WTC11 (cell line): ENCODE data around the gene FOXP4. TPM values are rescaled to one million over a fixed set of nuclear protein-coding genes. Genes with fewer than 3 reads are reported as not detected.

Source experiments
- ATAC-seq: fragments of 200-7000 bp; cut with Tn5 transposase; 2 replicates; pipeline ENCODE4 v1.10.0; 2021; ENCODE audit warnings: mild to moderate bottlenecking, moderate library complexity
- CTCF ChIA-PET: fragments of 300-600 bp; sonication (Branson Sonifier 250); formaldehyde crosslinking; loops from one replicate; lab custom pipeline; 2021; ENCODE audit warnings: antibody characterized with exemption; lab: Charles Lee
- POLR2A ChIA-PET: fragments of 350-600 bp; sonication (Branson Sonifier 250); formaldehyde crosslinking; loops from one replicate; lab custom pipeline; 2021; ENCODE audit warnings: antibody characterized with exemption; lab: Charles Lee
- DNase-seq: peaks from one replicate; pipeline ENCODE4 v3.0.0; 2021; ENCODE audit warnings: low spot score
- H3K27ac Mint-ChIP-seq: 2 replicates; pipeline ENCODE4 v1.8.0; 2021; ENCODE audit warnings: mixed read lengths
- H3K27me3 Mint-ChIP-seq: 2 replicates; pipeline ENCODE4 v1.8.0; 2021; ENCODE audit warnings: low read depth, mild to moderate bottlenecking, moderate library complexity, mixed read lengths
- H3K36me3 Mint-ChIP-seq: 2 replicates; pipeline ENCODE4 v1.8.0; 2021; ENCODE audit warnings: mixed read lengths
- H3K4me1 Mint-ChIP-seq: 2 replicates; pipeline ENCODE4 v1.8.0; 2022; ENCODE audit warnings: mixed read lengths
- H3K4me3 Mint-ChIP-seq: 2 replicates; pipeline ENCODE4 v1.8.0; 2021; ENCODE audit warnings: mild to moderate bottlenecking, moderate library complexity, mixed read lengths
- H3K9me3 Mint-ChIP-seq: 2 replicates; pipeline ENCODE4 v1.8.0; 2021; ENCODE audit warnings: mixed read lengths
- ATF1 ChIP-seq: sonication (generic); formaldehyde crosslinking; IDR thresholded peaks from 2 replicates; pipeline ENCODE4 v1.8.1; 2023; ENCODE audit warnings: mild to moderate bottlenecking, moderate library complexity, missing genetic modification reagents
- E2F4 ChIP-seq: sonication (generic); formaldehyde crosslinking; IDR thresholded peaks from 2 replicates; pipeline ENCODE4 v1.8.1; 2022; ENCODE audit warnings: low read depth, mild to moderate bottlenecking, moderate library complexity, missing genetic modification reagents, borderline replicate concordance
- EMX1 ChIP-seq: fragments of 250-450 bp; sonication (Bioruptor Pico); IDR thresholded peaks from 2 replicates; pipeline ENCODE4 v1.8.0; 2021; ENCODE audit warnings: mild to moderate bottlenecking
- ESRRA ChIP-seq: sonication (generic); formaldehyde crosslinking; IDR thresholded peaks from 2 replicates; pipeline ENCODE4 v1.8.1; 2022; ENCODE audit warnings: mild to moderate bottlenecking, missing genetic modification reagents, borderline replicate concordance
- FOXP1 ChIP-seq: sonication (generic); formaldehyde crosslinking; IDR thresholded peaks from 2 replicates; pipeline ENCODE4 v1.8.0; 2022; ENCODE audit warnings: missing genetic modification reagents, mild to moderate bottlenecking, moderate library complexity, borderline replicate concordance
- GTF2I ChIP-seq: fragments of 250-450 bp; sonication (Bioruptor Pico); conservative IDR thresholded peaks from 2 replicates; pipeline ENCODE4 v1.4.0; 2021; ENCODE audit warnings: mild to moderate bottlenecking
- HMGA2 ChIP-seq: fragments of 250-450 bp; sonication (Bioruptor Pico); IDR thresholded peaks from 2 replicates; pipeline ENCODE4 v1.4.0; 2021; ENCODE audit warnings: mild to moderate bottlenecking, moderate library complexity
- JUN ChIP-seq: sonication (generic); formaldehyde crosslinking; IDR thresholded peaks from 2 replicates; pipeline ENCODE4 v1.8.0; 2023; ENCODE audit warnings: mild to moderate bottlenecking, missing genetic modification reagents
- KAT7 ChIP-seq: sonication (generic); formaldehyde crosslinking; IDR thresholded peaks from 2 replicates; pipeline ENCODE4 v1.8.1; 2023; ENCODE audit warnings: missing genetic modification reagents, mild to moderate bottlenecking, borderline replicate concordance
- MYBL2 ChIP-seq: sonication (generic); formaldehyde crosslinking; IDR thresholded peaks from 2 replicates; pipeline ENCODE4 v1.8.1; 2023; ENCODE audit warnings: mild to moderate bottlenecking, moderate library complexity, missing genetic modification reagents
- NR1H2 ChIP-seq: sonication (generic); formaldehyde crosslinking; IDR thresholded peaks from 2 replicates; pipeline ENCODE4 v1.9.0; 2021; ENCODE audit warnings: mild to moderate bottlenecking, moderate library complexity, missing genetic modification reagents
- NR2C2 ChIP-seq: sonication (generic); formaldehyde crosslinking; IDR thresholded peaks from 2 replicates; pipeline ENCODE4 v1.8.0; 2022; ENCODE audit warnings: mild to moderate bottlenecking, missing genetic modification reagents
- PREB ChIP-seq: sonication (generic); formaldehyde crosslinking; IDR thresholded peaks from 2 replicates; pipeline ENCODE4 v1.8.1; 2022; ENCODE audit warnings: mild to moderate bottlenecking, missing genetic modification reagents, moderate library complexity, borderline replicate concordance
- SMAD4 ChIP-seq: sonication (generic); formaldehyde crosslinking; IDR thresholded peaks from 2 replicates; pipeline ENCODE4 v1.8.0; 2022; ENCODE audit warnings: mild to moderate bottlenecking, missing genetic modification reagents
- TEAD4 ChIP-seq: sonication (generic); formaldehyde crosslinking; IDR thresholded peaks from 2 replicates; pipeline ENCODE4 v1.8.0; 2022; ENCODE audit warnings: mild to moderate bottlenecking, missing genetic modification reagents
- ZNF281 ChIP-seq: sonication (generic); formaldehyde crosslinking; IDR thresholded peaks from 2 replicates; pipeline ENCODE4 v1.8.0; 2023; ENCODE audit warnings: mild to moderate bottlenecking, missing genetic modification reagents
- ZNF396 ChIP-seq: fragments of 250-450 bp; sonication (Bioruptor Pico); IDR thresholded peaks from 2 replicates; pipeline ENCODE4 v1.8.0; 2021; ENCODE audit warnings: mild to moderate bottlenecking, moderate library complexity, borderline replicate concordance
- ZNF512 ChIP-seq: sonication (generic); formaldehyde crosslinking; IDR thresholded peaks from 2 replicates; pipeline ENCODE4 v1.8.1; 2022; ENCODE audit warnings: missing genetic modification reagents, borderline replicate concordance
- ZNF671 ChIP-seq: fragments of 250-450 bp; sonication (Bioruptor Pico); IDR thresholded peaks from 2 replicates; pipeline ENCODE4 v1.8.0; 2021; ENCODE audit warnings: mild to moderate bottlenecking
- total RNA-seq: library from RNA; stranded (reverse); gene quantifications from 3 replicates; pipeline ENCODE4 v1.2.3, GENCODE V29; 2021
- TF ChIP-seq, protein P1 (sequence below): fragments of 250-450 bp; sonication (Bioruptor Pico); IDR thresholded peaks from 2 replicates; pipeline ENCODE4 v1.9.0; 2021; ENCODE audit warnings: moderate library complexity, mild to moderate bottlenecking, inconsistent platforms, borderline replicate concordance
- TF ChIP-seq, protein P2 (sequence below): fragments of 200-600 bp; IDR thresholded peaks from 2 replicates; pipeline ENCODE4 v1.8.0; 2022; ENCODE audit warnings: antibody characterized with exemption
- TF ChIP-seq, protein P3 (sequence below): sonication (generic); formaldehyde crosslinking; IDR thresholded peaks from 2 replicates; pipeline ENCODE4 v1.8.1; 2023; ENCODE audit warnings: mild to moderate bottlenecking, moderate library complexity, missing genetic modification reagents
- TF ChIP-seq, protein P4 (sequence below): sonication (generic); formaldehyde crosslinking; IDR thresholded peaks from 2 replicates; pipeline ENCODE4 v1.8.1; 2023; ENCODE audit warnings: mild to moderate bottlenecking, missing genetic modification reagents

FOXP4 gene
- total RNA-seq, 1 experiment from 2014 or later: 36.6 TPM

DNA sequence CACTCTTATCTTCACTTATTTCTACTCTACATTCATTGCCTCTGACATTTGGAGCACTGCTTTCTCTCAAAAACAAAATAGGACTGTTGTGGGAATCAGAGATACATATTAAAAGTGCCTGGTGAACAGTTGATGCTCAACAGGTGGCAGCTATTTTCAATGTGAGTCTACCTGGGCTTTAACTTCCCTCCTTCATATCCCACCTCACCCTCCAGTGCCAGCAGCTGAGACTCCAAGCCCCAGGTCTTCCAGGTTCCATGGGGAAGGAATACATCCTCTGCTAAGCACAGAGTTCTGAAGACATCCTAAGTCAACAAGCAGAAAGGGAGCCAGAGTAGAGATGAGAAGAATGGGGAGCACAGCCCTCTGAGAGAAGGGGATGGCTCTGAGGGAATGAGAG lies 7.0 kb upstream of the FOXP4 start (continued):
- TF ChIP-seq, protein P1, sequence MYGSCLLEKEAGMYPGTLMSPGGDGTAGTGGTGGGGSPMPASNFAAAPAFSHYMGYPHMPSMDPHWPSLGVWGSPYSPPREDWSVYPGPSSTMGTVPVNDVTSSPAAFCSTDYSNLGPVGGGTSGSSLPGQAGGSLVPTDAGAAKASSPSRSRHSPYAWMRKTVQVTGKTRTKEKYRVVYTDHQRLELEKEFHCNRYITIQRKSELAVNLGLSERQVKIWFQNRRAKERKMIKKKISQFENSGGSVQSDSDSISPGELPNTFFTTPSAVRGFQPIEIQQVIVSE (CRISPR knock-in tag): no peak
- no peak for TF ChIP-seq E2F4
- no peak for TF ChIP-seq NR2C2 (CRISPR knock-in tag)
- TF ChIP-seq ATF1 (CRISPR knock-in tag): no peak
- no peak for TF ChIP-seq MYBL2 (CRISPR knock-in tag)
- no peak for TF ChIP-seq ESRRA (CRISPR knock-in tag)
- no peak for TF ChIP-seq KAT7 (CRISPR knock-in tag)
- TF ChIP-seq FOXP1 (CRISPR knock-in tag): no peak

DNA sequence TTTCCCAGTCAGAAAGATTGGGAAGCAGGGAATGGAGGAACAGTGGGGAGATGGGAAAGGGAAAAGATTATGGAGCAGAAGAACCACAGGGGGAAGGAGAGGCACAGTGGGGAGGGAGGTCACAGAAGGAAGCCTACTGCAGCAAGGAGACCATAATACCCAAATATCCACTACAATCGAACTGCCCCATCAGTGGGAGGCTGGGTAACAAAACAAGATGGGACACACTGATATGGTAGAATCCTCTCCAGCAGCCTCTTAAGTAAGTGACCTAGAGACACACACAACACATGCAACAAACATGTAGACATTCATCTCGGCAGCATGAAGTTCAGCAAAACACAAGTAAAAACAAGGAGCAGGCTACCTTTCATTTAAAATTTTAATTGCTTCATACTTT lies 4.8 kb upstream of the FOXP4 start:
- ChIA-PET CTCF (no interaction called here), POLR2A (no interaction called here)
- no peaks in the 10 kb centered on the region for H3K9me3 Mint-ChIP-seq
- DNase-seq (no peak), ATAC-seq (no peak)
- peaks cover 28% of the 10 kb centered on the region for H3K4me1 Mint-ChIP-seq
- H3K27me3 Mint-ChIP-seq: peaks cover 62% of the 10 kb centered on the region
- H3K4me3 Mint-ChIP-seq: no peak overlapping the region
- no peaks in the 10 kb centered on the region for H3K36me3 Mint-ChIP-seq
- H3K27ac Mint-ChIP-seq: no peak overlapping the region
- TF ChIP-seq ZNF671 (no peak), ZNF512 (CRISPR knock-in tag) (no peak), JUN (no peak), EMX1 (CRISPR knock-in tag) (no peak), NR1H2 (CRISPR knock-in tag) (no peak), SMAD4 (CRISPR knock-in tag) (no peak), GTF2I (CRISPR knock-in tag) (no peak), TEAD4 (CRISPR knock-in tag) (no peak), ZNF396 (CRISPR knock-in tag) (no peak), ZNF281 (CRISPR knock-in tag) (no peak), PREB (CRISPR knock-in tag) (no peak), HMGA2 (no peak), FOXP1 (CRISPR knock-in tag) (no peak)
- TF ChIP-seq, protein P1 (CRISPR knock-in tag): no peak
- TF ChIP-seq, protein P2, sequence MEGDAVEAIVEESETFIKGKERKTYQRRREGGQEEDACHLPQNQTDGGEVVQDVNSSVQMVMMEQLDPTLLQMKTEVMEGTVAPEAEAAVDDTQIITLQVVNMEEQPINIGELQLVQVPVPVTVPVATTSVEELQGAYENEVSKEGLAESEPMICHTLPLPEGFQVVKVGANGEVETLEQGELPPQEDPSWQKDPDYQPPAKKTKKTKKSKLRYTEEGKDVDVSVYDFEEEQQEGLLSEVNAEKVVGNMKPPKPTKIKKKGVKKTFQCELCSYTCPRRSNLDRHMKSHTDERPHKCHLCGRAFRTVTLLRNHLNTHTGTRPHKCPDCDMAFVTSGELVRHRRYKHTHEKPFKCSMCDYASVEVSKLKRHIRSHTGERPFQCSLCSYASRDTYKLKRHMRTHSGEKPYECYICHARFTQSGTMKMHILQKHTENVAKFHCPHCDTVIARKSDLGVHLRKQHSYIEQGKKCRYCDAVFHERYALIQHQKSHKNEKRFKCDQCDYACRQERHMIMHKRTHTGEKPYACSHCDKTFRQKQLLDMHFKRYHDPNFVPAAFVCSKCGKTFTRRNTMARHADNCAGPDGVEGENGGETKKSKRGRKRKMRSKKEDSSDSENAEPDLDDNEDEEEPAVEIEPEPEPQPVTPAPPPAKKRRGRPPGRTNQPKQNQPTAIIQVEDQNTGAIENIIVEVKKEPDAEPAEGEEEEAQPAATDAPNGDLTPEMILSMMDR: no peak
- TF ChIP-seq, protein P3, sequence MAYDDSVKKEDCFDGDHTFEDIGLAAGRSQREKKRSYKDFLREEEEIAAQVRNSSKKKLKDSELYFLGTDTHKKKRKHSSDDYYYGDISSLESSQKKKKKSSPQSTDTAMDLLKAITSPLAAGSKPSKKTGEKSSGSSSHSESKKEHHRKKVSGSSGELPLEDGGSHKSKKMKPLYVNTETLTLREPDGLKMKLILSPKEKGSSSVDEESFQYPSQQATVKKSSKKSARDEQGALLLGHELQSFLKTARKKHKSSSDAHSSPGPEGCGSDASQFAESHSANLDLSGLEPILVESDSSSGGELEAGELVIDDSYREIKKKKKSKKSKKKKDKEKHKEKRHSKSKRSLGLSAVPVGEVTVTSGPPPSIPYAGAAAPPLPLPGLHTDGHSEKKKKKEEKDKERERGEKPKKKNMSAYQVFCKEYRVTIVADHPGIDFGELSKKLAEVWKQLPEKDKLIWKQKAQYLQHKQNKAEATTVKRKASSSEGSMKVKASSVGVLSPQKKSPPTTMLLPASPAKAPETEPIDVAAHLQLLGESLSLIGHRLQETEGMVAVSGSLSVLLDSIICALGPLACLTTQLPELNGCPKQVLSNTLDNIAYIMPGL (CRISPR knock-in tag): no peak
- TF ChIP-seq, protein P4, sequence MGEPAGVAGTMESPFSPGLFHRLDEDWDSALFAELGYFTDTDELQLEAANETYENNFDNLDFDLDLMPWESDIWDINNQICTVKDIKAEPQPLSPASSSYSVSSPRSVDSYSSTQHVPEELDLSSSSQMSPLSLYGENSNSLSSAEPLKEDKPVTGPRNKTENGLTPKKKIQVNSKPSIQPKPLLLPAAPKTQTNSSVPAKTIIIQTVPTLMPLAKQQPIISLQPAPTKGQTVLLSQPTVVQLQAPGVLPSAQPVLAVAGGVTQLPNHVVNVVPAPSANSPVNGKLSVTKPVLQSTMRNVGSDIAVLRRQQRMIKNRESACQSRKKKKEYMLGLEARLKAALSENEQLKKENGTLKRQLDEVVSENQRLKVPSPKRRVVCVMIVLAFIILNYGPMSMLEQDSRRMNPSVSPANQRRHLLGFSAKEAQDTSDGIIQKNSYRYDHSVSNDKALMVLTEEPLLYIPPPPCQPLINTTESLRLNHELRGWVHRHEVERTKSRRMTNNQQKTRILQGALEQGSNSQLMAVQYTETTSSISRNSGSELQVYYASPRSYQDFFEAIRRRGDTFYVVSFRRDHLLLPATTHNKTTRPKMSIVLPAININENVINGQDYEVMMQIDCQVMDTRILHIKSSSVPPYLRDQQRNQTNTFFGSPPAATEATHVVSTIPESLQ (CRISPR knock-in tag): no peak
